Vagina (tissue), 2 donors: Measurements from ENCODE around the gene FAM222A. TPM values are rescaled to one million over a fixed set of nuclear protein-coding genes. Genes with fewer than 3 reads are reported as not detected.

ENCODE experiments used
- DNase-seq, 2 donors: peaks; one replicate each; pipeline ENCODE4 v3.0.0-alpha.2; 2017; ENCODE audit errors: extremely low spot score in 2 of 2
- H3K27ac ChIP-seq: fragments of 200-600 bp; sonication (generic); one replicate; pipeline ENCODE4 v1.5.1; 2019
- H3K27me3 ChIP-seq: fragments of 200-600 bp; sonication (generic); one replicate; pipeline ENCODE4 v1.5.1; 2019
- H3K36me3 ChIP-seq, 2 donors: fragments of 200-600 bp; sonication (generic); one replicate each; pipeline ENCODE4 v1.5.1; 2017 to 2019
- H3K4me1 ChIP-seq: fragments of 200-600 bp; sonication (generic); one replicate; pipeline ENCODE4 v1.5.1; 2019
- H3K4me3 ChIP-seq, 2 donors: fragments of 200-600 bp; sonication (generic); 1 replicate in 1 of 2; 2 replicates in 1 of 2; pipeline ENCODE4 v1.5.1; 2016 to 2019
- H3K9me3 ChIP-seq: fragments of 200-600 bp; sonication (generic); one replicate; pipeline ENCODE4 v1.5.1; 2019
- POLR2A ChIP-seq, 2 donors: fragments of 450-650 bp; IDR thresholded peaks; one replicate each; pipeline ENCODE4 v1.6.1; 2017; ENCODE audit warnings: antibody characterized with exemption in 2 of 2, mild to moderate bottlenecking in 2 of 2, moderate library complexity in 2 of 2
- POLR2AphosphoS5 ChIP-seq, 2 donors: sonication (generic); formaldehyde crosslinking; IDR thresholded peaks; one replicate each; pipeline ENCODE4 v1.9.0; 2017; ENCODE audit warnings: antibody characterized with exemption in 2 of 2, mild to moderate bottlenecking in 2 of 2, low read depth in 1 of 2; ENCODE audit not compliant: insufficient read depth in 1 of 2
- intact Hi-C: fragments of 100-400 bp; cut with DNase I; formaldehyde crosslinking; loops from one replicate; pipeline ENCODE4 v1.15.1; 2023
- total RNA-seq: library from RNA; depleted of rRNA; stranded (reverse); fragments of >200 nt; gene quantifications from one replicate; pipeline ENCODE4 v1.2.3, GENCODE V29; 2016
- TF ChIP-seq, protein P1 (sequence below), 3 experiments: fragments of 450-650 bp in 2 of 3; fragments of 200-600 bp in 1 of 3; sonication (generic) in 1 of 3; IDR thresholded peaks; one replicate each; pipeline ENCODE4 v1.5.1; 2017 to 2019; ENCODE audit warnings: antibody characterized with exemption in 3 of 3, mild to moderate bottlenecking in 2 of 3, moderate library complexity in 2 of 3

The FAM222A gene
- total RNA-seq, 1 donor from 2014 or later = 1.5 TPM

DNA sequence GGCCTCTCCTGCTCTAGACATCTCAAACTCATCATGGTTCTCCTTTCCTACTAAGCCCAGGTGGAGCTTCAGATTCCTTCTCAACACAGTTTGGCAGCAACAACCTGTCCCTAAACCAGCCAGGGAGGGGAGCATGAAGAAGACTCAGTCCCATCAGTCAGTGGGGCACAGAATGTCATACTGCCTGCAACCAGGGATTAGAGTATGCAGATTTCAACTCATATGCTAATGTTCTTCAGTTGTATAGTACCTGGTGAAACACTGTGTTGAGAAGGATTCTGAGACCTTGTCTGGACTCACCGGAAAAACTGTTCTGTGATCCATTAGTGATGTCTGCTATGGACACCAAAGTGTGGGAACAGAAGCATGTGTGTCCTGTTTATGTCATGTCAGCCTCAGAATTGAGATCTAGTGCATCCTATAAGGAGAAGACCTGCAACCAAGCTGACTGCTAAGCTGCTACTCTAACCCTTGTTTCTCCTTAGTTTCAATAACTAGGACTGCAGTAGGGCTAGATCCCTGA is 76.0 kb downstream of the FAM222A start:
- intact Hi-C loops = no loop called here
- H3K4me1 ChIP-seq = no peaks in the 10 kb centered on the region
- no peak overlapping the region for H3K27ac ChIP-seq
- no peaks in the 10 kb centered on the region for H3K27me3 ChIP-seq
- TF ChIP-seq, protein P1, sequence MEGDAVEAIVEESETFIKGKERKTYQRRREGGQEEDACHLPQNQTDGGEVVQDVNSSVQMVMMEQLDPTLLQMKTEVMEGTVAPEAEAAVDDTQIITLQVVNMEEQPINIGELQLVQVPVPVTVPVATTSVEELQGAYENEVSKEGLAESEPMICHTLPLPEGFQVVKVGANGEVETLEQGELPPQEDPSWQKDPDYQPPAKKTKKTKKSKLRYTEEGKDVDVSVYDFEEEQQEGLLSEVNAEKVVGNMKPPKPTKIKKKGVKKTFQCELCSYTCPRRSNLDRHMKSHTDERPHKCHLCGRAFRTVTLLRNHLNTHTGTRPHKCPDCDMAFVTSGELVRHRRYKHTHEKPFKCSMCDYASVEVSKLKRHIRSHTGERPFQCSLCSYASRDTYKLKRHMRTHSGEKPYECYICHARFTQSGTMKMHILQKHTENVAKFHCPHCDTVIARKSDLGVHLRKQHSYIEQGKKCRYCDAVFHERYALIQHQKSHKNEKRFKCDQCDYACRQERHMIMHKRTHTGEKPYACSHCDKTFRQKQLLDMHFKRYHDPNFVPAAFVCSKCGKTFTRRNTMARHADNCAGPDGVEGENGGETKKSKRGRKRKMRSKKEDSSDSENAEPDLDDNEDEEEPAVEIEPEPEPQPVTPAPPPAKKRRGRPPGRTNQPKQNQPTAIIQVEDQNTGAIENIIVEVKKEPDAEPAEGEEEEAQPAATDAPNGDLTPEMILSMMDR (IDR thresholded peaks at IDR 0.05) = no peak
- no peaks in the 10 kb centered on the region for H3K9me3 ChIP-seq
- H3K4me3 ChIP-seq = no peak overlapping the region
- DNase-seq = no peak
- H3K36me3 ChIP-seq = no peaks in the 10 kb centered on the region

DNA sequence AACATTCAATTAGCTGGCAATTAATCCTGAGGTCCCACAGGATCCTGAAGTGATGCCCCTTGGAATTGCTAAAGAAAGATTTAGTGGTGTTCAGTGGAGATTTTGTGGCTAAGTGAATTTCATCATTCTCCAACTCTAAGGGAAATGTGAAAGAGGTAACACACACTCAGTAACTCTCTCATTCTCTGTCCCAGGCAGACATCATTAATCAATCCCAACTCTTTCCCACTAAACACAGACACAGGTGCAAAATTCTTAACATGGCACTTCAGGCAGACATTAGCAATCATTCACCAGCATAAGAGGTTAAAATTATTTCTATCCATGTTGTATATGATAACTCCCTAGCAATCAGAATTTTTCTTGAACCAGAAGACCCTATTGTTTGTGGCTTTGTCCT is 79.4 kb downstream of the FAM222A start:
- TF ChIP-seq POLR2AphosphoS5 (IDR thresholded peaks at IDR 0.05; ENCODE audit: insufficient read depth in 1 of 2, low read depth in 1 of 2) (no peak), POLR2A (IDR thresholded peaks at IDR 0.05) (no peak)
- TF ChIP-seq, protein P1 (IDR thresholded peaks at IDR 0.05) = no peak
- H3K4me1 ChIP-seq = no peaks in the 10 kb centered on the region
- no peaks in the 10 kb centered on the region for H3K27me3 ChIP-seq
- intact Hi-C loops = no loop called here
- H3K4me3 ChIP-seq = no peak overlapping the region
- H3K36me3 ChIP-seq = no peaks in the 10 kb centered on the region
- no peak for DNase-seq
- H3K27ac ChIP-seq = no peak overlapping the region
- H3K9me3 ChIP-seq = no peaks in the 10 kb centered on the region

DNA sequence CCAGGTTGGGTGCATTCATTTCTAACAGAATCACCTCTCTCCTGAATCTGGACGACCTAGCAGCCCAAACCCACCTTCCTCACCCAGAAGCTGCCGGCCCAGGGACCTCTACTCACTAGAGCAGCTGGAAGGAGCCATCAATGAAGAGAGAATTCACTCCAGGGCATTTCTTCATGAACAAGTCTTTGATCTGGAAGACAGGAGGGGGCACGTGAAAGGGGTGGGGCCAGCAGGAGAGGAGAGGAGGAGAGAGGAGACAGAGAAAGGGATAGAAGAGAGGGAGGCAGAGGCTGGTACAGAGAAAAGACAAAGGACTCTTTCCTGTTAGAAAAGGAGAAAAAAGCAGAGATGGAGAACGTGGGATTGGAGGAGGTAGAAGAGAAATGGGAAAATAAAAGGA is 79.8 kb downstream of the FAM222A start:
- intact Hi-C loops = no loop called here
- DNase-seq = no peak

DNA sequence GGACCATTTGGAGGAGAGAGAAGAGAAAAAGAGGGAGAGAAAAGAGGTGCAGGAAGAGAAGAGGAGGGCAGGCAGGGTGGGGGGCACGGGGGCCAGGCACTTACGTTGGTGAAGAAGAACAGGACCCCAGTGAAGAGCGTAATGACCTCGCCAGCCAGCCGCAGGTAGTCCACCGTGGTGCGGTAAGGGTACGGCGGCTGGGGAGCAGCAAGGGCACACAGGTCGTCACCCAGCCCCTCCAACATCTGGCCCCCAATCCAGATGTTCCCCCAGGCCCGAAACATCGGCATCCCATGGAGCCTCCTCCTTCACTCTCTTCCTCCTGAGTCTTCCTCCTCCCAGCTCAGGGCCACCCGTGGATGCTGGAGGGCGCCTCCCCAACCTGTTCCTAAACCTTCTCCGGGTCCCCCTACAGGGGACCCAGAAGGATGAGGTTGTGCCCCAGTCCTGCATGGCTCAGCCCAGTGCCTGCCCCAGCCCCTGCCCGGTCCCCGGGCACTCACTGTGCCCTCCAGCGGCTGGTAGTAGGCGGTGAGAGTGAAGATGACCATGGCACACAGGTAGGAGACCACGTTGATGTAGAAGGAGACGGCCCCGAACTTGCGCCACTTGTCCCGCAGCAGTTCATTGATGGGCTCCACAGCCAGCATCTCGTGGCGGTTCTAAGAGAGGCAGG is 80.3 kb downstream of the FAM222A start:
- intact Hi-C loops = no loop called here
- no peak for DNase-seq
- Histone ChIP-seq H3K4me3 (no peak overlapping the region), H3K27me3 (no peaks in the 10 kb centered on the region), H3K9me3 (no peaks in the 10 kb centered on the region), H3K4me1 (no peaks in the 10 kb centered on the region), H3K36me3 (no peaks in the 10 kb centered on the region), H3K27ac (no peak overlapping the region)
- TF ChIP-seq POLR2A (IDR thresholded peaks at IDR 0.05) (no peak), POLR2AphosphoS5 (IDR thresholded peaks at IDR 0.05; ENCODE audit: insufficient read depth in 1 of 2, low read depth in 1 of 2) (no peak)
- TF ChIP-seq, protein P1 (IDR thresholded peaks at IDR 0.05) = no peak

More for the DNA sequence above, 79.8 kb downstream of the FAM222A start:
- Histone ChIP-seq H3K4me3 (no peak overlapping the region), H3K4me1 (no peaks in the 10 kb centered on the region), H3K27me3 (no peaks in the 10 kb centered on the region), H3K9me3 (no peaks in the 10 kb centered on the region), H3K36me3 (no peaks in the 10 kb centered on the region), H3K27ac (no peak overlapping the region)
- TF ChIP-seq, protein P1 (IDR thresholded peaks at IDR 0.05) = no peak
- TF ChIP-seq POLR2A (IDR thresholded peaks at IDR 0.05) = no peak
- no peak for TF ChIP-seq POLR2AphosphoS5 (IDR thresholded peaks at IDR 0.05; ENCODE audit: insufficient read depth in 1 of 2, low read depth in 1 of 2)

DNA sequence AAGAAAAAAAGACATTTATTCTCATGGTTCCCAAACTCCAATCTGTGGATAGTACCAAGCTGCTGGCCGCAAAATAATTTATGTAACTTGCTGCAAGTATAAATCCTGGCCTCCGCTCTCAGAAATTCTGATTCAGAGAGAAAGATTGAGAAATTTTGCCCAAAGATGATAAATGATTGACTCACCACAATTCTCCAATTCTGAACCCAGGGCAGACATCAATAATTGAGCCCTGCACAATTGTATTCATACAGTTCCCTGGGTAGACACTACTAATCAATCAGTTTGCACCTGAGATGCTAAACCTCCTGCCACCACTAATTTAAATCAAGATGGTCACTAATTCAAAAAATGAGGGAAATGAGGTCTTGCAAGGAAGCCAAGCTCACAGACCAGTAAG is 81.4 kb downstream of the FAM222A start:
- H3K9me3 ChIP-seq = no peaks in the 10 kb centered on the region
- no peak for DNase-seq
- no peaks in the 10 kb centered on the region for H3K36me3 ChIP-seq
- intact Hi-C loops = no loop called here
- H3K4me1 ChIP-seq = no peaks in the 10 kb centered on the region
- H3K4me3 ChIP-seq = no peak overlapping the region
- TF ChIP-seq POLR2A (IDR thresholded peaks at IDR 0.05) = no peak
- TF ChIP-seq POLR2AphosphoS5 (IDR thresholded peaks at IDR 0.05; ENCODE audit: insufficient read depth in 1 of 2, low read depth in 1 of 2) = no peak
- TF ChIP-seq, protein P1 (IDR thresholded peaks at IDR 0.05) = no peak
- no peak overlapping the region for H3K27ac ChIP-seq
- H3K27me3 ChIP-seq = no peaks in the 10 kb centered on the region
